ENCODE results near the gene GABRG3. TPM values are rescaled to one million over a fixed set of nuclear protein-coding genes. Genes with fewer than 3 reads are reported as not detected.

GABRG3 gene
- total and polyA plus RNA-seq, 2 of the 4 experiments (the other 2 are of a cell fraction): not detected

GRCh38 chr15:27483124-27483523, 512.1 kb downstream of the GABRG3 start:
- Histone ChIP-seq H4K8ac (ENCODE audit: low read depth in 2 of 2, low read length in 2 of 2) (no peak overlapping the region), H3K56ac (ENCODE audit: extremely low read depth, insufficient read depth, low read length) (no peak overlapping the region), H4K5ac (ENCODE audit: low read depth, low read length) (no peak overlapping the region), H2BK5ac (ENCODE audit: low read depth, low read length, poor library complexity, severe bottlenecking) (no peak overlapping the region), H3K4ac (ENCODE audit: low read depth, low read length) (no peak overlapping the region), H2AK9ac (replicated peaks; ENCODE audit: low read depth, low read length, poor library complexity) (no peak overlapping the region), H2BK20ac (ENCODE audit: low read depth, low read length) (no peak overlapping the region), H3K27ac (ENCODE audit: insufficient read depth, low read length) (no peak overlapping the region), H3K23ac (ENCODE audit: low read depth, low read length) (no peak overlapping the region), H3K4me3 (ENCODE audit: insufficient read depth, low read depth, low read length) (no peak overlapping the region), H3K79me1 (ENCODE audit: low read depth in 1 of 2, low read length in 2 of 2) (no peaks in the 10 kb centered on the region), H3K9ac (ENCODE audit: low read depth, low read length) (no peak overlapping the region), H2BK15ac (ENCODE audit: low read depth, low read length) (no peak overlapping the region), H3K27me3 (ENCODE audit: control insufficient read depth, insufficient read depth, low read length) (no peaks in the 10 kb centered on the region), H2BK120ac (ENCODE audit: low read depth, low read length) (no peak overlapping the region), H3K4me2 (ENCODE audit: low read depth, low read length) (no peak overlapping the region), H2AK5ac (ENCODE audit: low read depth, low read length) (no peak overlapping the region), H4K20me1 (ENCODE audit: insufficient read depth, low read length) (no peaks in the 10 kb centered on the region), H3K14ac (replicated peaks; ENCODE audit: low read depth, low read length) (no peak overlapping the region), H3K36me3 (ENCODE audit: control insufficient read depth, insufficient read depth, low read length) (no peaks in the 10 kb centered on the region), H3K9me1 (ENCODE audit: insufficient read depth, low read length) (no peaks in the 10 kb centered on the region), H3K9me3 (ENCODE audit: control insufficient read depth, insufficient read depth, low read length) (peaks cover 17% of the 10 kb centered on the region), H4K91ac (ENCODE audit: insufficient read depth, low read depth, low read length) (no peak overlapping the region), H3K18ac (ENCODE audit: low read depth, low read length) (no peak overlapping the region), H2AFZ (replicated peaks; ENCODE audit: low read length, poor library complexity) (no peak overlapping the region), H3K4me1 (ENCODE audit: control insufficient read depth, insufficient read depth, low read length) (no peaks in the 10 kb centered on the region)
- in situ Hi-C loops (cut with MboI; ENCODE audit: low sequenced_read_pairs): no loop called here
- CTCF ChIA-PET: no interaction called here
- no peak for ATAC-seq (ENCODE audit: low read depth)
- no peak for TF ChIP-seq SMC3 (IDR thresholded peaks at IDR 0.05; ENCODE audit: low read depth, low read length)
- TF ChIP-seq ELK1 (IDR thresholded peaks at IDR 0.05; ENCODE audit: borderline replicate concordance, low read depth, low read length): no peak
- TF ChIP-seq CTCF (conservative IDR thresholded peaks at IDR 0.05; ENCODE audit: low read depth, low read length): no peak
- no peak for TF ChIP-seq CEBPB (IDR thresholded peaks at IDR 0.05; ENCODE audit: low read depth, low read length)
- TF ChIP-seq POLR2A (IDR thresholded peaks at IDR 0.05; ENCODE audit: low read depth, low read length): no peak
- no peak for TF ChIP-seq CHD1 (IDR thresholded peaks at IDR 0.05; ENCODE audit: low read depth, low read length)
- TF ChIP-seq RAD21 (IDR thresholded peaks at IDR 0.05; ENCODE audit: low read length): no peak
- TF ChIP-seq MAZ (IDR thresholded peaks at IDR 0.05; ENCODE audit: borderline replicate concordance, low read depth, low read length): no peak
- no peak for TF ChIP-seq NFE2L2 (IDR thresholded peaks at IDR 0.05; ENCODE audit: low read depth, low read length)
- TF ChIP-seq RCOR1 (IDR thresholded peaks at IDR 0.05; ENCODE audit: insufficient replicate concordance, low read length): no peak
- TF ChIP-seq MXI1 (IDR thresholded peaks at IDR 0.05; ENCODE audit: borderline replicate concordance, low read depth, low read length): no peak
- no peak for TF ChIP-seq USF2 (IDR thresholded peaks at IDR 0.05; ENCODE audit: low read depth, low read length)
- TF ChIP-seq BHLHE40 (IDR thresholded peaks at IDR 0.05; ENCODE audit: low read depth, low read length): no peak
- no peak for TF ChIP-seq FOS (IDR thresholded peaks at IDR 0.05; ENCODE audit: low read depth, low read length)
- TF ChIP-seq RFX5 (IDR thresholded peaks at IDR 0.05; ENCODE audit: low read depth, low read length): no peak
- TF ChIP-seq MAFK (IDR thresholded peaks at IDR 0.05; ENCODE audit: low read depth, low read length): no peak
- 67% methylated on average over 6 of the region's 6 CpGs; no CpG with 5 or more reads in 1 of the 2 experiments for WGBS, 2 experiments (ENCODE audit: extremely low coverage in 2 of 2, insufficient read length in 1 of 2)
- no TSS peak for BruUV-seq (replicated peaks)
- dilution Hi-C loops (cut with HindIII; ENCODE audit: low sequenced_read_pairs, unreplicated experiment): no loop called here
- intact Hi-C loops (cut with micrococcal nuclease): no loop called here
- POLR2A ChIA-PET (ENCODE audit: unreplicated experiment): no interaction called here
- no peak for DNase-seq

All from IMR-90 (cell line).